ENCODE measurements around the gene GLT1D1.

GLT1D1 gene

DNA sequence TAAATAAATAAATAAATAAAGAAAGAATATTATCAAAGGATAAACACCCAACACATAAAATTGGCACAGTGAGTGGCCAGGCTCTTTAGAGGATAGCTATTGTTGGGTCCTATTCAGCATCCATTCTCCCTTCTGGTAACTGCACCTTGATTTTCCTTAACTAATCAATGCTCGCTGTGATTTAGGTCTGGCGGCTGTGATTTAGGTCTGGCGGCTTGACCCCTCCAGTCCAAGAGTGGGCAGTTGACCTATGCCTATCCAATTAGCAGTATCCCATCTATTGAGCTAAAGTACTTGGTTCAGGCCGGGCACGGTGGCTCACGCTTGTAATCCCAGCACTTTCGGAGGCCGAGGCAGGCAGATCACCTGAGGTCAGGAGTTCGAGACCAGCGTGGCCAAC is 19.9 kb upstream of the GLT1D1 start:
- no peak for TF ChIP-seq GATA2 (IDR thresholded peaks at IDR 0.05; ENCODE audit: low read depth, low read length)
- no peak for TF ChIP-seq GATA3 (IDR thresholded peaks at IDR 0.05; ENCODE audit: low read depth, low read length)

DNA sequence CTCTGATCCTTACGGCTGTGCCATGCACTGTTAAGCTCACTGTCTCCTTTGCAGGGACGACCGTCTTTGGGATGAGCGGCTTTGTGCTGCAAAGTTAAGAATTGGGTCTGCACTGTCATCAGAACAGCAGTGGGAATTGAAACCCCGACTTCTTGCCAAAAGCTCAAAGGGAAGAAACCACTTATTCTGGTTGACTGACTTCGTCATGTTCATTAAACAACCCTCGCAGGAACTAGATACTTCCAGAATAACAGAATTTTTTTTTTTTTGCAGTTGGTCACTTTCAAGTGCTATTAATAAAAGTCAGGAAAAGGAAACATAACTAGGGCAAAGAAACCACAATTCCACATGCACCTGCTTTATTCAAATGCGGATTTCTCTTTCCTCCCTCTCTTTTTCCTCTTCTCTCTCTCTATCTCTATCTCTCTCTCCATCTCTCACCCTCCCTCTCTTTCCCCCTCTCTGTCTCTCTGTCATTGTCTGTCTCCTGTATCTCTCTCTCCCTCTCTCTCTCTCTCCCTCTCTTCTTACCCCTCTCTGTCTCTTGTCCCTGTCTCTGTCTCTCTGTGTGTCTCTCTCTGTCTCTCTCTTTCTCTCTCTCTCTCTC is 12.3 kb upstream of the GLT1D1 start:
- no peak for TF ChIP-seq GATA2 (IDR thresholded peaks at IDR 0.05; ENCODE audit: low read depth, low read length)
- TF ChIP-seq GATA3 (IDR thresholded peaks at IDR 0.05; ENCODE audit: low read depth, low read length): no peak

DNA sequence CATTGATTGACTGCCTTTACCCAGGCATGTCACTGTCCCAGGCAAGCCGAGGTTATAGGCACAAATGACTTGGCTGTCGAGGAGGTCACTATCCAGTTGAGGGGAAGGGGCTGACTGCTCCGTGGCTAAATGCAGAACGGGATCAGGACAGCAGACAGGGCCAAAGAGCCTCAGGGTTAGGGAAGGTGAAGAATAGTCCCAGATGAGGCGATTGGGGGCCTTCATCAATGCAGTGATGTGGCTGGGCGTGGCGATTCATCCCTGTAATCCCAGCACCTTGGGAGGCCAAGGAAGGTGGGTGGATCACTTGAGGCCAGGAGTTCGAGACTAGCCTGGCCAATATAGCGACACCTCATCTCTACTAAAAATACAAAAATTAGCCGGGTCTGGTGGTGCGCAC is 10.7 kb upstream of the GLT1D1 start:
- TF ChIP-seq GATA2 (IDR thresholded peaks at IDR 0.05; ENCODE audit: low read depth, low read length) (no peak), GATA3 (IDR thresholded peaks at IDR 0.05; ENCODE audit: low read depth, low read length) (no peak)

DNA sequence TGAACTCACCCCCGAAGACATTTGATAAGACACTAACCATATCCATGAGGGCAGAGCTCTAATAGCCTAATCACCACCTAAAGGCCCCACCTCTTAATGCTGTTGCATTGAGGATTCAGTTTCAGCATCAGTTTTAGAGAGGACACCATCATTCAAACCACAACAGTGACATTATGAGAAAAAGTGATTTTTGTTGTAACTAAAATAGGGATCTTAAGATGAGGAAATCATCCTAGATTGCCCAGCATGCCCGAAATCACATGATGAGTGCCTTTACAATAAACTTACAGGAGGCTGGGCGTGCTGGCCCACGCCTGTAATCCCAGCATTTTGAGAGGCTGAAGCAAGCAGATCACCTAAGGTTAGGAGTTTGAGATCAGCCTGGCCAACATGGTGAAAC is 9.7 kb upstream of the GLT1D1 start:
- no peak for TF ChIP-seq GATA2 (IDR thresholded peaks at IDR 0.05; ENCODE audit: low read depth, low read length)
- TF ChIP-seq GATA3 (IDR thresholded peaks at IDR 0.05; ENCODE audit: low read depth, low read length): no peak

DNA sequence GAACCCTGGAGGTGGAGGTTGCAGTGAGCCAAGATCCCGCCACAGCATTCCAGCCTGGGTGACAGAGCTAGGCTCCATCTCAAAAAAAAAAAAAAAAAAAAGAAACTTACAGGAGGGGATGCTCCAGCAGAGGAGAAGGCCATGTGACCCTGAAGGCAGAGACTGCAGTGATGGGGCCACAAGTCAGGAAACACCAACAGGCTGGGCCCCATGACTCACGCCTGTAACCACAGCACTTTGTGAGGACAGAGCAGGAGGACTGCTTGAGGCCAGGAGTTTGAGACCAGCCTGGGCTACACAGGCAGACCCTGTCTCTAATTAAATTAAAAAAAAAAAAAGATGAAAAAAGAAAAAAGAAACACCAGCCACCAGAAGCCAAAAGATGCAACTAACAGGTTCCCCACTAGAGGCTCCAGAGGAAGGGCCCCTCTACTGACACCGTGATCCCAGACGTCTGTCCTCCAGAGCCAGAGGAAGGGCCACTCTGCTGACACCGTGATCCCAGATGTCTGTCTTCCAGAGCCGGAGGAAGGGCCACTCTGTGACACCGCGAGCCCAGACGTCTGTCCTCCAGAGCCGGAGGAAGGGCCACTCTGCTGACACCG is 9.1 kb upstream of the GLT1D1 start:
- no peak for TF ChIP-seq GATA3 (IDR thresholded peaks at IDR 0.05; ENCODE audit: low read depth, low read length)
- no peak for TF ChIP-seq GATA2 (IDR thresholded peaks at IDR 0.05; ENCODE audit: low read depth, low read length)

DNA sequence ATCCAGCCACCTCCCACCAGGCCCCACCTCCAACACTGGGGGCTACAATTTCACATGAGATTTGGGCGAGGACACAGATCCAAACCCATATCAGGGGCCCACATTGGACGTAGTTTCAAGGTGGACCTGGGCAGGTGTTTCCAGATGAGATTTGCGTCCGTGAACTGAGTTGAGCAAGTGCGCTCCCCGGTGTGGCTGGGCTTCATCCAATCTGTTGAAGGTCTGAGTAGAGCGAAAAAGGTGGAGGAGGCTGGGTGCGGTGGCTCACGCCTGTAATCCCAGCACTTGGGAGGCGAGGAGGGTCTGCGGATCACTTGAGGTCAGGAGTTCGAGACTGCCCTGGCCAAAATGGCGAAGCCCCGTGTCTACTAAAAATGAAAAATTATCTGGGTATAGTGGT is 4.9 kb upstream of the GLT1D1 start:
- TF ChIP-seq GATA2 (IDR thresholded peaks at IDR 0.05; ENCODE audit: low read depth, low read length) (no peak), GATA3 (IDR thresholded peaks at IDR 0.05; ENCODE audit: low read depth, low read length) (no peak)

DNA sequence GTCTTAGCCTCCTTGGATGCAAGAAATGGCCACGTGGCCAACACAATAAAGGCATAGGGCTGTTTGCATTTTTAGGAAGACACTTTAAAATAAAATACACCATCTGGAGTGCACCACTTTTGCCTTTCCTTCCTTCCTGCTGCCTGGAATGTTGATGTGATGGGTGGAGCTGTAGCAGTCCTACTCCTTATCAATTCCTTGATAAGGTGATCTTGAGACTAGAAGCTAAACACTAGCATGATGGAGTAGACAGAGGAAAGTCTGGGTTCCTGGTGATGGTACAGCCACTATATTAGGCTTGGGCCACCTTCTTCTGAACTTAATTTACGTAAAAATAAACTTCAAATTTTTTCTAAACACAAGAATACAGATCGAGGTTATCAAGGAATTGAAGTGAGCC is 2.9 kb upstream of the GLT1D1 start:
- TF ChIP-seq GATA3 (IDR thresholded peaks at IDR 0.05; ENCODE audit: low read depth, low read length) (no peak), GATA2 (IDR thresholded peaks at IDR 0.05; ENCODE audit: low read depth, low read length) (no peak)

DNA sequence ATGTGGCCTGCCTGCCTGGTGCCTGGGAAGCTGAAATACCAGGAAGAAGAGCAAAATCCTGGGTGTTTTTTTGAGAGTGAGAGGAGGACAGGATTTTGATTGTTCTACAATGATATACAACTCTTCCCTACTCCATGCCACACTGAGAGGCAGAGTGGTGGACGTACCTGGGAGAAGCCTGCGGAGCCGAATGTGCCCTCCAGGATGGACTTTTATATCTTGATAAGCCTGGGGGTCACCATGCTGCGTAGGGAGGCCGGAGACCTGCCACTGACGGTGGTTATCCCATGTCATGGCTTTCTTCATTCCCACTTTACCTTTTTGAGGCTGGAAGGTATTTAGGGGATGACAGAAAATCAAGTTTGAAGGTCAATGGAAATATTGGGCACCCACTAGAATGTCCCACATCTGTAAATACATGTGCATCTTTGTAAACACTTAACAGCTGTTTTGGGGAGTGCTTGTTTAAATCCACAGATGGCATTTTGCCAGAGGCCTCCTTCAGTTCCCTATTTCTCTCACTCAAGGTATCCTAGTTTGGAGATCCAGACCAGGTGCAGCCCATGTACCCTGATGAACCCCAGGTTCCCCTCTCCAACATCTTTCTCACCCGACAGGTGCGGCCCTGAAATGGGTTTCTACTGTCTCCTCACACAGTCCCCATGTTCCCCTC is 1.1 kb upstream of the GLT1D1 start:
- no peak for TF ChIP-seq GATA3 (IDR thresholded peaks at IDR 0.05; ENCODE audit: low read depth, low read length)

DNA sequence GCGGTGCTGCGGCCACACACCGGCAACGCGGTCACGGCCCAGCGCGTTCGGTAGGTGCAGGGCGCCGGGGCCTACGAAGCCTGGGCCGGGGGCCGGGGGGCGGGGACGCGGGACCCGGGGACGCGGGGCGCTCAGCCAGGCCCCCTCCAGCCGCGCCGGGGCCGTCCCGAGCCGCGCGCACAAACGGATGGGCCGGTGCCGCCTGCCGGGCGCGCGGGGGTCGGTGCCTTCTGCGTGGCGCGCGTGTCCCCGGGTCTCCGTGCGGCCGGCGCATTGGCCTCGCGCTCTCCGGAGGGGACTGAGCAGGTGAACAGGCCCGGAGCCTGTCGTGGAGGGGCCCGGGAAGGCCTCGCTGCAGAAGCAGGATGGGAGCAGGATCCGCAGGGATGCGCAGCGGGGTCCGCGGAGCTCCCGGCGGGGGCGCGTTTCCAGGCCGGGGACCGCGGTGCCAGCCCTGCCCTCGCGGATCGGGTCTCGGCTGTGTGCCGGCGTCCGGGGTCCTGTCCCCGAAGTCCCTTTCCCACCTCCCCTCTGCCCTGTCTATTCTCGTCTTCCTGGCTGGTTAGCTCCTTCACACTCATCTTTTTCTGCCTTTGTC is 421 bp downstream of the GLT1D1 start:
- TF ChIP-seq GATA2 (IDR thresholded peaks at IDR 0.05; ENCODE audit: low read depth, low read length) (no peak), GATA3 (IDR thresholded peaks at IDR 0.05; ENCODE audit: low read depth, low read length) (no peak)

DNA sequence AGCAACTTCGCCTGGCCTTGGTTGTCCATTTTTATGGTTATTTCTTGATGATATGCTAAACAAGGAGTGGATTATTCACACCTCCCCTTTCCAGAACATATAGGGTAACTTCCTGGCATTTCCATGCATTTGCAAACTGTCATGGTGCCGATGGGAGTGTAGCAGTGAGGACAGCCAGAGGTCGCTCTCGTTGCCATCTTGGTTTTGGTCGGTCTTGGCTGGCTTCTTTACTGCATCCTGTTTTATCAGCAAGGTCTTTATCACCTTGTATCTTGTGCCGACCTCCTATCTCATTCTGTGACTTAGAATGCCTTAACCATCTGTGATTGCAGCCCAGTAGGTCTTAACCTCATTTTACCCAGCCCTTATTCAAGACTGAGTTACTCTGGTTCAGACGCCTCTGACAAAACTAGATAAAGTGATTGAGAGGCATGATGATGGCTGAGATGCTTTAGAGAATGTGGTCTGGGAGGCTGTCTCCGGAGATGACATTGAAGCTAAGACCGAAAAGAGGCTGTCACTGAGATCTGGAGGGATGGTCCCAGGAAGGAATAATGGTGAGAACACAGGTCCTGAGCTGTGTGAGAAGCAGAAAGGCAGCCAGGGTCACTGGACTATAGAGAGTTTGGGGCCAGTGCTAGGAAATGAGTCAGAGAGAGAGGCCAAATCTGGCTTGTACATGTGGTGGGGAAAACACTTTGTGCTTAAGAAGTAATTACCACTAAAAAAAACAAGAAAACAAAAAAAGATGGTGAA is 2.9 kb downstream of the GLT1D1 start:
- TF ChIP-seq GATA2 (IDR thresholded peaks at IDR 0.05; ENCODE audit: low read depth, low read length) (no peak), GATA3 (IDR thresholded peaks at IDR 0.05; ENCODE audit: low read depth, low read length) (no peak)

DNA sequence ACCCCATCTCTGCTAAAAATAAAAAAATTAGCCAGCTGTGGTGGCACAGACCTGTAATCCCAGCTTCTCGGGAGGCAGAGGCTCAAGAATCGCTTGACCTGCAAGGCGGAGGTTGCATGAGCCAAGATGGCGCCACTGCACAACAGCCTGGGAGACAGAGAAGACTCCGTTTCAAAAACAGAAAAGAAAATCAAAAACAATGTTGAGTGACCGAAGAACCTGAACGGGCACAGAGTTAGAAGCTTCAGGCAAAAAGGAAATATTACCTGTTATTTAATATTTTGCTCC is 3.5 kb downstream of the GLT1D1 start:
- TF ChIP-seq GATA2 (IDR thresholded peaks at IDR 0.05; ENCODE audit: low read depth, low read length): no peak
- no peak for TF ChIP-seq GATA3 (IDR thresholded peaks at IDR 0.05; ENCODE audit: low read depth, low read length)

DNA sequence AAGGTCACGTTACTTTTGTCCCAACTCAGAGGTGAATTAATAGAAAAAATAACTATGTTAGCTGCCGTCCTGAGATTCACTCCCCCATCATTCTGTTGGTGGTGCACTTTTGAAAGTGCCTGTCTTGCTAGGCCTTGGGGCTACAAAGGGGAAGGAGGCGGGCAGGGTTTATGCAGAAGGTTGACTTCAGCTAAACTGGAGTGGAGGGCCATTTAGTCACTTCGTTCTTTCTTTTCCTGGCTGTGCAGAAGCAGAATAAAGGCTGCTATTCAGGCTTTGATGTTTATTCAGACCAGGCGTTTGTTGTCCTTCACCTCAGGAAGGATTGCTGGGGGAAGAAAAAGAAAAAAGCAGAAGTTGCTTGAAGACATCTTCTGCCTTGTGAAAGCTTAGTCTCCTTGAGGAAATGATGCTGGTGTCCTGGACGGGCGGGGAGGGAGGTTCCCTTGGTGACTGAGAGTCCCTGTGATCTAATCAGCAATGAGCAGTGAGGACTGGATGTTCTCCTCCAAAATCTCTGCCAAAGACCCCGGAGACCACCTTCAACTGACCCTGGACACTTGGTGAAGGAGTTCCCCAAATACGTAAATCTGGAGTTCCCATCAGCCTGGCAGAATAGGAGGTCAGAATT is 4.0 kb downstream of the GLT1D1 start:
- TF ChIP-seq GATA2 (IDR thresholded peaks at IDR 0.05; ENCODE audit: low read depth, low read length): no peak
- no peak for TF ChIP-seq GATA3 (IDR thresholded peaks at IDR 0.05; ENCODE audit: low read depth, low read length)

DNA sequence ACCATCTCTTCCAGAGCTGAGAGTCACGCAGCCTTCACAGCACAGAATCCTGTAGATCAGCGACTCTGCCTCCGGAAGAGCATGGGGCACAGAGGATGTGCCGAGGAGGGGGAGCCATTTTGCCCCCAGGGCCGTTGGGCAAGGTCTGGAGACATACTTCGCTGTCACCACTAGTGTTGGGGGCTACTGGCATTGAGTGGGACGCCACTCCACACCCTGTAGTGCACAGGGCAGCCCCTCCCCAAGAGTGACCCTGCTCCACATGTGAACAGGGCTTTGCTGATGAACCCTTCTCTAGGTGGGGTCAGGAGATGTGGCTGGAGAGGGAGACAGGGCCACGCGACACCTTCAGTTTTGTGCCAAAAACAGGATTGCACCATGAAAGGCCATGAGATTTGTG is 6.0 kb downstream of the GLT1D1 start:
- TF ChIP-seq GATA2 (IDR thresholded peaks at IDR 0.05; ENCODE audit: low read depth, low read length) (no peak), GATA3 (IDR thresholded peaks at IDR 0.05; ENCODE audit: low read depth, low read length) (no peak)
